Right lobe of liver (tissue), 6 donors: ENCODE results near the gene CIAPIN1. TPM values are rescaled to one million over a fixed set of nuclear protein-coding genes. Genes with fewer than 3 reads are reported as not detected.

Experiments used
- ATAC-seq, 4 donors: fragments of 200-7000 bp; cut with Tn5 transposase; one replicate each; pipeline ENCODE4 v1.9.1; 2020; ENCODE audit warnings: mild to moderate bottlenecking in 4 of 4, moderate library complexity in 4 of 4
- DNase-seq, 3 donors: peaks; one replicate each; pipeline ENCODE4 v3.0.0-alpha.2; 2020
- H3K27ac ChIP-seq, 3 donors: fragments of 200-600 bp; one replicate each; pipeline ENCODE4 v1.8.0; 2022
- H3K27me3 ChIP-seq, 2 donors: fragments of 200-600 bp; one replicate each; pipeline ENCODE4 v1.8.0; 2022
- H3K36me3 ChIP-seq, 4 donors: fragments of 200-600 bp; sonication (generic) in 1 of 4; one replicate each; pipeline versions ENCODE4 v1.5.1 to v1.8.0; 2017 to 2022; ENCODE audit warnings: control low read depth in 1 of 4
- H3K4me1 ChIP-seq, 4 donors: fragments of 200-600 bp; sonication (generic) in 1 of 4; one replicate each; pipeline versions ENCODE4 v1.5.1 to v1.8.0; 2017 to 2022; ENCODE audit warnings: control low read depth in 1 of 4
- H3K4me3 ChIP-seq, 3 donors: fragments of 200-600 bp; one replicate each; pipeline ENCODE4 v1.8.0; 2022
- H3K9me3 ChIP-seq, 4 donors: fragments of 200-600 bp; sonication (generic) in 1 of 4; one replicate each; pipeline versions ENCODE4 v1.5.1 to v1.8.0; 2017 to 2022; ENCODE audit warnings: control low read depth in 1 of 4
- POLR2A ChIP-seq: fragments of 450-650 bp; IDR thresholded peaks from one replicate; pipeline ENCODE4 v1.6.1; 2017; ENCODE audit warnings: antibody characterized with exemption, mild to moderate bottlenecking
- WGBS: methylation state at CpG from one replicate; pipeline ENCODE4 v1.1.6; 2018; ENCODE audit warnings: low coverage, low lambda C conversion rate; ENCODE audit not compliant: insufficient coverage; ENCODE audit errors: missing lambda C conversion rate; 5-methylcytosine and 5-hydroxymethylcytosine counted together
- intact Hi-C, 2 donors: fragments of 100-400 bp; cut with DNase I; formaldehyde crosslinking; loops; one replicate each; pipeline versions ENCODE4 v1.11.2 to v1.14.1; 2022
- total RNA-seq, 6 experiments: library from RNA; depleted of rRNA in 2 of 6; stranded (reverse); fragments of >200 nt in 2 of 6; fragmentation: NEBNext Ultra II Directional in 3 of 6; extraction: Animal tissue kit (Norgen Biotek cat#: 25700) in 3 of 6; gene quantifications; one replicate each; pipeline versions ENCODE4 v1.1.0 to v1.2.4, GENCODE V29; 2016 to 2023
- TF ChIP-seq, protein P1 (sequence below), 4 donors: fragments of 200-600 bp in 3 of 4; fragments of 450-650 bp in 1 of 4; IDR thresholded peaks; one replicate each; pipeline versions ENCODE4 v1.5.1 to v1.8.0; 2016 to 2022; ENCODE audit warnings: antibody characterized with exemption in 4 of 4, mild to moderate bottlenecking in 2 of 4
- donor health status: DM: no; HTN: yes; CAD: no.
- donor health status: DM: no; HTN: no; CAD: no.
- donor health status: DM: no; HTN: no; CAD: no.
- donor health status: DM: no; HTN: yes; CAD: no.
- donor health status: DM: no; HTN: yes; CAD: no.

The CIAPIN1 gene
- total RNA-seq, 6 experiments from 2014 or later = 23.3 to 27.4 (median 23.9) TPM

GRCh38 chr16:57386381-57386951 is 60.7 kb downstream of the CIAPIN1 start:
- TF ChIP-seq POLR2A = no peak
- TF ChIP-seq, protein P1, sequence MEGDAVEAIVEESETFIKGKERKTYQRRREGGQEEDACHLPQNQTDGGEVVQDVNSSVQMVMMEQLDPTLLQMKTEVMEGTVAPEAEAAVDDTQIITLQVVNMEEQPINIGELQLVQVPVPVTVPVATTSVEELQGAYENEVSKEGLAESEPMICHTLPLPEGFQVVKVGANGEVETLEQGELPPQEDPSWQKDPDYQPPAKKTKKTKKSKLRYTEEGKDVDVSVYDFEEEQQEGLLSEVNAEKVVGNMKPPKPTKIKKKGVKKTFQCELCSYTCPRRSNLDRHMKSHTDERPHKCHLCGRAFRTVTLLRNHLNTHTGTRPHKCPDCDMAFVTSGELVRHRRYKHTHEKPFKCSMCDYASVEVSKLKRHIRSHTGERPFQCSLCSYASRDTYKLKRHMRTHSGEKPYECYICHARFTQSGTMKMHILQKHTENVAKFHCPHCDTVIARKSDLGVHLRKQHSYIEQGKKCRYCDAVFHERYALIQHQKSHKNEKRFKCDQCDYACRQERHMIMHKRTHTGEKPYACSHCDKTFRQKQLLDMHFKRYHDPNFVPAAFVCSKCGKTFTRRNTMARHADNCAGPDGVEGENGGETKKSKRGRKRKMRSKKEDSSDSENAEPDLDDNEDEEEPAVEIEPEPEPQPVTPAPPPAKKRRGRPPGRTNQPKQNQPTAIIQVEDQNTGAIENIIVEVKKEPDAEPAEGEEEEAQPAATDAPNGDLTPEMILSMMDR (IDR thresholded peaks at IDR 0.05) = no peak
- ATAC-seq (no peak), DNase-seq (no peak)
- no peaks in the 10 kb centered on the region for H3K4me1 ChIP-seq
- WGBS = 86% methylated on average over 5 of the region's 5 CpGs
- no peak overlapping the region for H3K4me3 ChIP-seq
- H3K36me3 ChIP-seq = peaks cover 0 to 8% (median under 1%) of the 10 kb centered on the region in 4 donors
- H3K9me3 ChIP-seq = no peaks in the 10 kb centered on the region
- intact Hi-C loops = no loop called here
- H3K27me3 ChIP-seq = no peaks in the 10 kb centered on the region
- no peak overlapping the region for H3K27ac ChIP-seq

DNA sequence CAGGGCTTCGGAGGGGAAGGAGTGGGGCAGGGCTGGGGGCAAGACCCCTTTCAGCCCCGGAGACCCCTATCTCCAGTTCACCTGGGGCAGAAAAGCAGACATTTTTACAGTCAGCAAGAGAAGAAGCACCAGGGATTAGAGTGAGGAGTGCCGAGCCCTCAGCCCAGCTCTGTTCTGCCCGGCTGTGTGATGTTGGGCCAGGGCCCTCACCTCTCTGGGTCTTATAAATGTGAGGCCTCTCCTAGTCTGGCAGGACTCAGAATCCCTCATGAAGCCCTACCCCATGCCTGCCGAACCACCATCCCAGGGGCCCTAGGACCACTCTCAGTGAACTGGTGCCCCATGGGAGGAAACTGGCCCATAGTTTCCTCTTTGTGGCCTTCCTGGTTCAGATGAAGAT is 62.1 kb downstream of the CIAPIN1 start:
- TF ChIP-seq, protein P1 (IDR thresholded peaks at IDR 0.05) = no peak
- no peak for TF ChIP-seq POLR2A
- H3K27me3 ChIP-seq = no peaks in the 10 kb centered on the region
- H3K4me3 ChIP-seq = no peak overlapping the region
- H3K36me3 ChIP-seq = peaks cover 0 to 10% (median under 1%) of the 10 kb centered on the region in 4 donors
- H3K27ac ChIP-seq = no peak overlapping the region
- ATAC-seq (peak in 1 of 4 donors; percentile 4), DNase-seq (no peak)
- H3K9me3 ChIP-seq = no peaks in the 10 kb centered on the region
- WGBS = 80% methylated on average over 1 of the region's 5 CpGs
- H3K4me1 ChIP-seq = peaks cover 0 to 3% (median 0%) of the 10 kb centered on the region in 4 donors
- intact Hi-C loops = no loop called here

- H3K4me1 ChIP-seq = peaks cover 0 to 9% (median 2%) of the 10 kb centered on the region in 4 donors
- no peaks in the 10 kb centered on the region for H3K27me3 ChIP-seq
- no peaks in the 10 kb centered on the region for H3K9me3 ChIP-seq
- no peak for DNase-seq
- intact Hi-C loops = no loop called here
- TF ChIP-seq POLR2A = no peak
- TF ChIP-seq, protein P1 (IDR thresholded peaks at IDR 0.05) = no peak
- peak in 3 of 4 donors; percentile 10 to 28 (median 12) for ATAC-seq
- H3K27ac ChIP-seq = no peak overlapping the region
- no peak overlapping the region for H3K4me3 ChIP-seq
- peaks cover 0 to 10% (median under 1%) of the 10 kb centered on the region in 4 donors for H3K36me3 ChIP-seq
- WGBS = 41% methylated on average over 6 of the region's 11 CpGs
Observed at GRCh38 chr16:57384248-57385070, 62.7 kb downstream of the CIAPIN1 start.

DNA sequence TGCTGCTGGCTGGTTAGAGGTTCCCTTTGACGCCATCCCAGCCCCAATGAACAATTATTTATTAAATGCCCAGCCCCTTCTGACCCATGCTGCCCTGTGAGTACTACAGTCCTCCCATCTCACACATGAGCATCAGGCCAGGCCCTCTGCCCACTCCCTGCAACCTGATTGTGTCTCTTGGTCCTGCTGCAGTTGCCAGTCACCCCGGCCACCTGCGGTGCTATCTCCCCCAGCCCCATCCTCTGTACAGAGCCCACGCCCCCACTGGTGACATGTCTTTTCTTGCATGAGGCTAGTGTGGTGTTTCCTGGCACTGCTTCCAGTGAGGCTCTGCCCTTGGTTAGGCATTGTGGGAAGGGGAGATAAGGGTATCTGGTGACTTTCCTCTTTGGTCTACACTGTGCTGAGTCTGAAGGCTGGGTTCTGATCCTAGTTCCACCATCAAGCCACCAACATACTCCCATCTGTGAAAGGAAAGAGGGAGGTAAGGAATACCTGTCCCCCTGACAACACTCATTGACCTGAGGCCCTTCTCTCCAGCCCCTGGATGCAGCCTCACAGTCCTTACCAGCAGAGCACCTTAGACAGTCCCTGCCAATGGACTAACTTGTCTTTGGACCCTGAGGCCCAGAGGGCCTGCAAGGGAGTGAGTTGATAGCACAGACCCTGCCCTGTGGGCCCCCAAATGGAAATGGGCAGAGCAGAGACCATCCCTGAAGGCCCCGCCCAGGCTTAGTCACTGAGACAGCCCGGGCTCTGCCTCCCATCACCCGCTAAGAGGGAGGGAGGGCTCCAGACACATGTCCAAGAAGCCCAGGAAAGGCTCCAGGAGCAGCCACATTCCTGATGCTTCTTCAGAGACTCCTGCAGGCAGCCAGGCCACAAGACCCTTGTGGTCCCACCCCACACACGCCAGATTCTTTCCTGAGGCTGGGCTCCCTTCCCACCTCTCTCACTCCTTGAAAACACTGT is 63.6 kb downstream of the CIAPIN1 start:
- ATAC-seq (peak in 3 of 4 donors; percentile 15 to 18 (median 18)), DNase-seq (no peak)
- intact Hi-C loops = no loop called here
- WGBS = 78% methylated on average over 5 of the region's 8 CpGs
- peaks cover 0 to 10% (median under 1%) of the 10 kb centered on the region in 4 donors for H3K36me3 ChIP-seq
- no peak overlapping the region for H3K27ac ChIP-seq
- H3K9me3 ChIP-seq = no peaks in the 10 kb centered on the region
- no peak for TF ChIP-seq POLR2A
- TF ChIP-seq, protein P1 (IDR thresholded peaks at IDR 0.05) = no peak
- H3K27me3 ChIP-seq = no peaks in the 10 kb centered on the region
- no peak overlapping the region for H3K4me3 ChIP-seq
- H3K4me1 ChIP-seq = peaks cover 0 to 12% (median 2%) of the 10 kb centered on the region in 4 donors
